ENCODE results near the gene MPZL3.

The MPZL3 gene, protein sequence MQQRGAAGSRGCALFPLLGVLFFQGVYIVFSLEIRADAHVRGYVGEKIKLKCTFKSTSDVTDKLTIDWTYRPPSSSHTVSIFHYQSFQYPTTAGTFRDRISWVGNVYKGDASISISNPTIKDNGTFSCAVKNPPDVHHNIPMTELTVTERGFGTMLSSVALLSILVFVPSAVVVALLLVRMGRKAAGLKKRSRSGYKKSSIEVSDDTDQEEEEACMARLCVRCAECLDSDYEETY

DNA sequence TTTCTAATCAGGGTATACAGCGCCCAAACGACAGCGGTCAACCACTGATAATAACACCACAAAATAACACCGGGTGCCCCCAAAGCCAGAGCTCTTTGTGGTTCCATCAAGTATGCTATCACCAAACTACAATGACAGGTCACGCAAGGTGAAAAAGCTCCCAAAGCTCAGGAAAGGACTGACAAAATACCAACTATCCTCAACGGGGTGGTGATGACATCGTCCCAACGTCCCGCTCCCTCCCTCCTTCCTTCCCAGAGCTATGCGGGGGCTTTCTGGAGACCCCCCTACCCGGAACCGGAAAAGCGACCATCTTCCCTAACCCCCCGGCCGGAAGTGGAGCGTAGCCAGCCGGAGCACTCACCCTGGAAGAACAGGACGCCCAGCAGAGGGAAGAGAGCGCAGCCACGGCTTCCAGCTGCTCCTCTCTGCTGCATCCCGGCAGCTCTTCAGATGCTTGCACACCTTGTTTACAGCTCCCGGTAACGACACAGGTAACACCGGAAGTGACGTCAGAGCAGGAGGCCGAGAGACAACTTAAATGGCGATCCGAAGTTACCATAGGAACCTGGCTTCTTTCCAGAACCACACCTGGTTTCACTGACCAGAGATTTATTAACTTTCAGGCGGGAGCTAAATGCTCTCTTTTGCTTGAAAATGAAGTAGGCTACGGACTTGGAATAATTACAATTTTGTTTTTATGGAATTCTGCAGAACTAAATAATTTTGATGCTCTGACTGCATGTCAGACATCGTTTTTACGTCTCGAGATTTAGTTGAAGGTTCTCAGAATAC is at the start of gene MPZL3:
Gene MPZL3 (minus strand): TSS at position 508 of the 795 bp plus-strand sequence. CDS start 71 bp downstream, at position 437.
- DNase-seq (ENCODE audit: low spot score) = peak; percentile 89

DNA sequence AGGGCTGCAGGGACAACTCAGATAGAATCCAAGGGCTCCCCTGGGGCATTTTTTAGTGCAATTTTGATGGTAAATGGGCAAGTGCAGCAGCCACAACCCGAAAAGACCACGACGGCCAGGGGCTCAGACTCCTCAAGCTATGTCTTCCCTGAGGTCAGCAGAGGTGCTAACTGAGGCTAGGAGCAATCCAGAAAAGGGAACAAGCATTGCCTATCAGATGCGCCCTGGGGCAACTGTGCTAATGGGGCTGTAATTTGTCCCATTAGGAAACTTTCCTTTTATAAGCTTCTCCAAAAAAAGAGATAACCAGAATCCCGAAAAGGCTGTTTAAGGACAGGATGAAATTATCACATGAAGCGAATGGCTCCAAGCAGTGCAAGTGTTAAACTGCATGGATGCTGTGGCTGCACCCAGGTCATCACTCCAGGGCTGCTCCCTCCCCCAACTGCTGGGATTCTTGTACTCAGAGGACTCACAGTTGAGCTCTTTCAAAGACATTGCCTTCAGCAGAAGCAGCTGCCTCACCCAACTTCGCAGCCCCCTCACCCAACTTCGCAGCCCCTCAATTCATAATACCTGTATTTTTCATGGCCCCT is 49.5 kb upstream of the MPZL3 start:
- no peak for DNase-seq (ENCODE audit: low spot score)

DNA sequence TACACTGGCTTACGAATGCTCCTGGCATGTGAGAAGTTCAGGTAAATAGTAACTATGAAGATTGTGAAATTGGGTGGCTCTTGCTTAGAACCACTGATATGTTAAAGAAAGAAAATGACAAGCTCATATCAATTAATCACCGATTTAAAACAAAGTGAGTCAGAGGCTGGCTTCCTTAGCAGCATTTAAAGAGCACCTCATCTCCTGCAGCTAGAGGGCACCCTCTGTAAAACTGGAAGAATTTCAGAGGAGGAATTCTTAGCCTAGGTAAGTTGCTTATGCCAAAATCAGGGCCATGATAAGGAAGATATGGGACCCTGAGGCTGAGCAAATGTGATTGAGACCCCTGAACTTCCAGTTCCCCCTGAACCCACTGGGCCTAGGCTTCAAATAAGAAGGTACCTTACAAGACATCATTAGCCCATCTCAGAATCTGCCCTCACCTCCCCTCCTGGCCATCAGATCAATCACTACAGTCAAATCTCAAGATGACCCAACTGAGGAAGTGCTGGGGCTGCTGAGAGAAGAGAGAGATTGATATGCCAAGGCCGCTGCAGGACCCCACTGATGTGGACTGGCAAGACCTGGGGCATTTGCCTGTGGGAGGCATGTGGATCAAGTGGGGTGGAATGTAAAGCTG is 43.8 kb upstream of the MPZL3 start:
- peak; percentile 76 for DNase-seq (ENCODE audit: low spot score)

DNA sequence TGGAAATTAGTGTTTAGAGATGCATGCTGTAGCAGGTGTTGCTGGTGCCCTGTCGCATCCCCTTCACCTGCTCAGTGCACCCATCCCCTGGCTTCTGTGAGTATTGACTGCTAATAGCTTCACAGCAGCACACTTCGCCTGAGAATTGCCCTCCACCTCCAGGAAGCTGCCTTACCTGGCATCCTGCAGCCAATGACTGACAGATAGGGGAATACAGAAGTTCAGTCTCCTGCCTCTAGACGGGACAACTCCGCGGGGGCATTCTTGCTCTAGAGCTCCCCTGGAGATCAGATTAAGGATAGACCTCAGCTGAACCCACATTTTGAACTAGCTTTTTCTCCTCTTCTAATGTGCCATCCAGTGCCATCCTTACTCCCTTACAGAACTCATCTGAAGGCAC is 43.0 kb upstream of the MPZL3 start:
- no peak for DNase-seq (ENCODE audit: low spot score)

DNA sequence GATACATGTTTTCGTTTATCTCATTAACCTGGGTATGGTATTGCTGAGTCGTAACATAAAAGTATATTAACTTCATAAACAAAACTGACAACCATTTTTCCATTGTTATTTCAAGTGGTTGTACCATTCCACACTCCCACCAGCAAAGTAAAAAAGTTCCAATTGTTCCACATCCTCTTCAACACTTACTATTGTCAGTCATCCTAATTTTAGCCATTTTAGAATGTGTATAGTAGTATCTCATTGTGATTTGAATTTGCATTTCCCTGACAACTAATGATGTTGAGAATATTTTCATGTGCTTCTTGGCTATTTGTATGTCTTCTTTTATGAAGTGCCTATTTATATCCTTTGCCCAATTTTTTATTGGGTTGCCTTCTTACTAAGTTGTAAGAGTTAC is 41.9 kb upstream of the MPZL3 start:
- no peak for DNase-seq (ENCODE audit: low spot score)

DNA sequence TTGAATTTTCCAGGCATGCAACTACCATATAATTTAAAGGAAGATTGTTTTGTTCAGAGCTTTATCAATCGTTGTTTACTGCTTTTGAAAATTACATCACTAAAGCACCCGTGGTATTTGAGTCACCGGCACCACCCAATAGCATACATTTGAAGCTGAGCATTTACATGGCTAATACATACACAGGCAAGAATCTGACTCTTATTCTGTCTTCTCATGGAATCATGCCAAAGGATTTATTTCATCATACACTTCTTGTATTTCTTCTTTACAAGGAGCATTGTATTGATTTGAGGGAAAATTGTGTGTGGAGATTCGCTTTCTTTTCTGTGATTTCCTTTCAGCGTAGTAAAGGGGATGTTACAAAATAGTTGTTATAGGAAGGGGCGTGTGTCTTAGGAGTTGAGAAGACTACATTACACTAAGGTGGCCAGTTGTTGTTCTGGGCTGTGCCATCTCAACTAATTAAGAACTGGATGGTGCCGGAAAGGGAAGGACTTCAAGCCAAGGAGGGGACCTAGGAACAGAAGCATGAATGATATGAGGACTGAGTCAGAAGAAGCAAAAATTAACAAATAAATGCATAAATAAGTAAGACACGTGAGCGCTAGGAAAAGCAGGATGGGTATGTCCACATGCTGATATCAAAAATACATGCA is 39.4 kb upstream of the MPZL3 start:
- DNase-seq (ENCODE audit: low spot score) = no peak

DNA sequence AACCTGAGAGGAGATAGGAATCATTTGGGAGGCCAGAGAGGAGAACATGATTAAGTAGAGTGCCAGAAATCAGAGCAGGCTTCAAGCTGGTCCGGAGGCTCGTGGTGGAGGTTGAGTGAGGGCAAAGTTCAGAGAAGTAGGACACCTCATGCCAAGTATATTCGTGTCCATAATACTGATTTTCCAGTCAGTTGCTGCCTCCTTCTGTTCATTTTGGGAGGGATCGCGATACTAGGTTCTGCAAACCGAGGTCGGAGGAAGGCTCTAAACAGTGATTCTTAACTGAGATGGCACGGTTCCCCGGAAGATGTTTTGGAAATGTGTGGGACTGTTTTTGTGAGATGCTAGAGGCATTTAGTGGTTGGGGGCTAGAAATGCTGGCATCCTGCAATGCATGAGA is 38.8 kb upstream of the MPZL3 start:
- DNase-seq (ENCODE audit: low spot score) = peak; percentile 63

DNA sequence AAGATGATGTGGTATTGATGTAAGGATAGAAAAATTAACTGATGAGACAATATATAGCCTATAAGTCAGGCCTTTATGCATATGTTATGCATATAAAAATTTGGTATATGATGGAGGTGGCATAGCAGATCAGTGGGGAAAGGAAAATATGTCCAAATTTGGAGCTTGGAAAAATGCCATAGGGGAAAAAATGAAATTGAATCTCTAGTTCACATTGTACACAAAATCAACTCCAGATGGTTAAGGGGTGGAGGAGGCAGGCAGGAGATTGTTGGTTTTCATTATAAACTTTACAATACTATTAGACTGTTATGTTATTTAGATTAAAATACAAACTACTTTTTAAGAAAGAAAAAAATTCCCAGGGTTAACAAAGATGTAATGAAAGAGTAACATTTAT is 37.2 kb upstream of the MPZL3 start:
- no peak for DNase-seq (ENCODE audit: low spot score)

DNA sequence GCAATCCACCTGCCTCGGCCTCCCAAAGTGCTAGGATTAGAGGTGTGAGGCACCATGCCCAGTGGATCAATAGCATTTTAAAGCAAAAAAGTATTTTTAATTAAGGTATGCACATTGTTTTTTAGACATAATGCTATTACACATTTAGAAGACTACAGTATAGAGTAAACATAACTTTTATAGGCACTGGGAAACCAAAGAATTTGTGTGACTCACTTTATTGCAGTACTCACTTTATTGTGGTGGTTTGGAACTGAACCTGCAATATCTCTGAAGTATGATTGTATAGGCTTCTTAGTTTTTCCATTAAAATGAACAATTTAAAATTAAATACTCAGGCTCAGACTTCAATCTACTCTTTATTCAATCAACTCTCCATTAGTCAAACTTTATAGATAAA is 34.8 kb upstream of the MPZL3 start:
- no peak for DNase-seq (ENCODE audit: low spot score)

DNA sequence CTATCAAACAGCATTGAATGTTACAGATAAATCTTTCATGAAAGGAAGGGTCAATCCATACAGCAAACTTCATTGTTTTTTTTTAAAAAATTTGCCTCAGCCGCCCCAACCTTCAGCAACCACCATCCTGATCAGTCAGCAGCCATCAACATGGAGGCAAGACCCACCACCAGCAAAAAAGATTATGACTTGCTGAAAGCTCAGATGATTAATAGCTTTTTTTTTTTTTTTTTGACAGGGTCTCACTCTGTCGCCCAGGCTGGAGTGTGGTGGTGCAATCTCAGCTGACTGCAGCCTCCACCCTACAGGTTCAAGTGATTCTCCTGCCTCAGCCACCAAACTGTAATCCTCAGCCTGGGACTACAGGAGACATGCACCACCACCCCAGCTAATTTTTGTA is 34.4 kb upstream of the MPZL3 start:
- no peak for DNase-seq (ENCODE audit: low spot score)

DNA sequence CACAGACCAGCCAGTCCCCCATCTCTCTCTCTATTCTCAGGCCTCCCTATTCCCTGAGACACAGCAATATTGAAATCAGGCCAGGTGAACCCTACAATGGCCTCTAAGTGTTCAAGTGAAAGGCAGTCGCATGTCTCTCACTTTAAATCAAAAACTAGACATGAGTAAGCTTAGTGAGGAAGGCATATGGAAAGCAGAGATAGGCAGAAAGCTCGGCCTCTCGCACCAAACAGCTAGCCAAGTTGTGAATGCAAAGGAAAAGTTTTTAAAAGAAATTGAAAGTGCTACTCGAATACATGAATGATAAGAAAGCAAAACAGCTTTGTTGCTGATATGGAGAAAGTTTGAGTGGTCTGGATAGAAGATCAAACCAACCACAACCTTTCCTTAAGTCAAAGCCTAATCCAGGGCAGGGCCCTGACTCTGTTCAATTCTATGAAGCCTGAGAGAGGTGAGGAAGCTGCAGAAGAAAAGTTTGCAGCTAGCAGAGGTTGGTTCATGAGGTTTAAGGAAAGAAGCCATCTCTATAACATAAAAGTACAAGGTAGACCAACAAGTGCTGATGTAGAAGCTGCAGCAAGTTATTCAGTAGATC is 31.7 kb upstream of the MPZL3 start:
- no peak for DNase-seq (ENCODE audit: low spot score)

DNA sequence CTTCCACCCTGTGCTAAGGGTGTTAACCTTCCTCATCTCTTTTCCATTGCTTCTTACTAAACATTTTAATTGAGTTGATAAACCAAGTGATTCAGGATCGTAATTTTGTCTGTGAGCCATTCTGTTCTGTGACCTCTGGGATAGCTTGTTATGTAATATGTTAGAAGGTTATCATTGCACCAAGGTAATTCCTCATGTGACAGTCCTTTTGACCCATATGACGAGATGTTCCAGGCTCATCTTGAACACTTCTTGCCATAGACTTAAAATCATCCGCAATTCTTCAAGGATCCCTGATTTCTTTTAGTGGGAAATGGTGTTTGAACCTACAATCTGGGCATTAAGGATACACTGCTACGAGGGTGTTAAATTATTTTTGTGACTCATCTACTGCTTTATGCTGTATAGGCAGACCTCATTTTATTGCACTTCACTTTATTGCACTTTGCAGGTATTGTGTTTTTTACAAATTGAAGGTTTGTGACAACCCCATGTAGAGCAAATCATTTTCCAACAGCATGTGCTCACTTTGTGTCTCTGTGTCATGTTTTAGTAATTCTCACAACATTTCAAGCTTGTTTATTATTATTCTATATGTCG is 31.0 kb upstream of the MPZL3 start:
- no peak for DNase-seq (ENCODE audit: low spot score)

DNA sequence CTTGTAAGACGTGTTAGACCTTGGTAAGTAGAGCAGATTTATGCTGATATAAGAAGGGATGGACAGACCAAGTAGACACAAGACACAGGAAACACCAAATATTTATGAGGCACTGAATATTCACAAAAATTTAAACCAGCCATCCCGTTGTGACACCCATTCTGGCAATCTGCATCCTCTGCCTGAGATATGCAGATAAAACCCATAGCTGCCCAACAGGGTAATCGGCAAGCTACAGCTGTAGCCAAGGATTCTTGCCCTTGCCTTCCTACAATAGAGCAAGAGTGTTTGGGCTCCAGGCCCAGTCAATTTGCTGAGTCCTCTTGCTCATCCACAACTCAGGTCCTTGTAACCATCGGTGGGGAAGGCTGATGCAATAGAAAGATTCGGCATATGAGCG is 30.4 kb upstream of the MPZL3 start:
- DNase-seq (ENCODE audit: low spot score) = no peak

DNA sequence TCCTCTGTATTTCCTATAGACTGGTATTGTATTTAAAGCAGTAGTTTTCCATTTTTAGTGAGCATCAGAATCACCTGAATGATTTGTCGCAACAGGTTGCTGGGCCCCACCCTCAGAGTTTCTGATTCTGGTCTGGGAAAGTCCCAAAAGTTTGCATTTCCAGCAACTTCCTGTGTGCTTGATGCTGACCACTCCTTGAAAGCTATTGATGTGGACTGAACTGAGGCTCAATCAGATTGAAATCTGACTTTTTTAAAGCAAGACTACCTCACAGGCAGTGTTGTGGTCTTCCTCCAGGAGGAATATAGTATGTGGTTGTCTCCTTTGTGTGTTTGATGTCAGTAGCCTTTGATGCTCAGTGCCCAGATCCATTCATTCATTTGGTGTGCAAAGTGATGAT is 29.1 kb upstream of the MPZL3 start:
- no peak for DNase-seq (ENCODE audit: low spot score)

DNA sequence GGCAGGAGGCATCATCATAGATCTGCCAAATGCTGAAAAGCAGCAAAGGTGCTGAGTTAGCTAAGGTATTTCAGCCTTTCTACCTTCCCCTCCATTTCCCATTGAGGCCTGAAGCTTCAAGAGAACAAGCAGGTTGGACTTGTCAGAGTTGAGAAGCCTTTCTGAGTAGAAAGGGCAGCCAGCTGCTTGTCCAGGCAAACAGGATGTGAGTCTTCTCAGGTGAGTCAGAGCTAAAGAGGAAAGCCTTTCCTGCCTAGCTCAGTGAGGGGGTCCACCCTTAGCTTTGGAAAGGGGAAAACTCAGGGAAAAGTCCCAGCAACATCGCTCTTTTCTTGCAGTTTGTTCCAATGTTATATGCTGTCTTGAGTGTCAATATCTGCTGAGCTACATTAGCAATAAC is 25.1 kb upstream of the MPZL3 start:
- no peak for DNase-seq (ENCODE audit: low spot score)

DNA sequence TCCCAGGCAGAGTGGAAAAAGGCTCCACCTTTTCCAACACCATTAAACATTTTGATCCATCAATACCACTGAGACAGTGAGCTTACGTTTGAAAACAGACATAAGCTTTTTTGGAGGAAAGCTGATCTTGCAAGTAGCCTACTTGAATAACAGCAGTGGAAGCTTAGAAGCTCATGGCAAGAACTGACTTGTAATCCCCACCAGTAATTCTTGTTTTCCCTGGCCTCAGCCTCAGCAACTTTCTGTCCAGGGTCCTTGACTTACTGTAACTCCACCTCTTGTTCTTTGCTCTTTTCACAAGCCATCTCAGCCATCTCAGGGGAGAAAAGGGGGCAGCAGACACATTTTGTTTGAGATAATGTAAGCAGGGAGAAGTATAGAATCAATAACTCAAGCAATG is 24.3 kb upstream of the MPZL3 start:
- DNase-seq (ENCODE audit: low spot score) = no peak

DNA sequence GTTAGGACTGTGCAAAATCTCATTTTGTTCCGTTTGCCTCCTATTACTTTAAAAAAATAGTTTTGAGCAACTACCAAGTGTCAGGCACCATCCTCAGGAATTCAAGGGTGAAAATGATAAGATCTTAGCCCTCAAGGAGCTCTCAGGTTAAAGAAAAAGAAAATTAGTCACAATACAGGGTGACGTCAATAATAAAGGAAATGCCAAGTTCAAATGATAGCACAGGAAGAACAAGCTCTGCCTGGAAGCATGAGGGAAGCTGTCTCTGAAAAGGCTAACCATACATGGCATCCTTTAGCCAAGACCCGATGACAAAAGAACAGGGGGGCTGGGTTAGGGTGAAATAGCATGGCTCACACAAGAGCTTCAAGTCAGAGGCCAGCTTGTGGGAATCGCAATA is 23.0 kb upstream of the MPZL3 start:
- no peak for DNase-seq (ENCODE audit: low spot score)

DNA sequence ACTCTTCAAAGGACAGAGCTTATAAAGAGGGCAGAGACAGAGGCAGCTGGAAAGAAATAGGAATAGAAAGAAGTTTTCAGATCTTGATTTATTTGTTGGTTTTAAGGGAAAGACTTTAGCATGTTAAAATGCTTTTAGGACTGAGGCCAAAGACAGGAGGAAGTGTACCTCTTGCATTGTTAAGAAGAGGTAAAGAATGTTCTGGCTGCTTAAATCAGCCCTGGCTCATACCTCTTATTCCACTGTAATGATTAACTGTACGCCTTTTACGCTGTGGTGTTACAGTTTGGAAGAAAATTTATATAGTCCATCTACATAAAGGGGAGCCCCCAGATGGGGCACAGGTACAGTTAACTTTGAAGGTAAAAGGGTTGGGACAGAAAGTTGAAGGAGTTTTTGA is 22.0 kb upstream of the MPZL3 start:
- no peak for DNase-seq (ENCODE audit: low spot score)

DNA sequence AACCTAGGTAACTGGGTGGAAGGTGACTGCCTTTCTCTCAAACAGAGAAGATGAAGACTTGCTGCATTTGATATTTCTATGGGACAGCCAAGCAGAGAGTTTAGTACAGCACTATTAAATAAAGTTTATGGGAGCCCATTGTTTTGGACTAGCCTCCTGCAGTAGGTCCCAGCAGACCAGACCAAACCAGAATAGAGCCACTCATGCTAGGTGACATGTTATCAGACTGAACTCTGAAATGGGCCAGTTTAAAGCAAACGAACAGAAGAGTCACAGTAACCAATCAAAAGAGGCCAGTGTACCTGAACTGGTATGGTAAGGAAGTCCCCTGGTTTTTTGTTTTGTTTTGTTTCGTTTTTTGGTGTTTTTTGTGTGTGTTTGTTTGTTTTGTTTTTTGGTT is 19.8 kb upstream of the MPZL3 start:
- DNase-seq (ENCODE audit: low spot score) = no peak

DNA sequence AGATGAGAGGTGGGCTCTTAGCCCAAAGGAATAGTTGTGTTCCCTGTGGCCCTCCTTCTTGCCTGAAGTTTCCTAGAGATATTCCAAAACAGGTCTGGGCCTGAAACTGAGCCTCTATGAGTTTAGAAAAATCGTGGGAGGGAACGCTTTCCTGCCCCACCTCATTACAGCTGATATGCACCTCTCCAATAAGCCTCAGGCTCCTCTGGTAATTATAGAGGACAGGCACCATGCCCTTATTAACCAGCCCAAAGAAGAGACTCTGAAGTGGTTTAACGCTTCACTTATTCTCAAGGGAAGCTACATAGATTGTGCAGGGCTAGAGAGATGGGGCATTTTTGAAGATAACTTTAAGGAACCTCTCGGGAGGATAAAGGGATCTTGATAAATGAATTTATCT is 15.3 kb upstream of the MPZL3 start:
- DNase-seq (ENCODE audit: low spot score) = no peak

DNA sequence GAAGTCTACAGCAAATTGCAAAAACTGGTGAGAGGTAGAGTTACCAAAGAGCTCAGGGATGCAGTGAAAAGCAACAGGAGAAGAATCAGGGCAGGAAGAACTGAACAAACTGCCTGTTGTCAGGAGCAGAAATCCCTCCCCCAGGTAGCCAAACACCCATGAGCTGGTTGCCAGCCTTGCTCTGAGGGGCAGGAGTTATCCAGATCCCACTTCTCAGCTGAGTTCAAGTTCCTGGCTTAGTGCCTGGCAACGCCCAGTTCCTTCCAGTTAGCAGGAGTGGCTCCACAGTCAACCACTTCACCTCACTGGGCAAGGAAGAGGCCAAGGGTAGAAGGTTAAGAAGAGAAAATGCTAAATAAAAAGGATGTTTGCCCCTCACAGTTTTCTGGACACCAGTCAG is 13.8 kb upstream of the MPZL3 start:
- no peak for DNase-seq (ENCODE audit: low spot score)
